K562 (cell line): Measurements from ENCODE around the gene TNF. TPM values are rescaled to one million over a fixed set of nuclear protein-coding genes. Genes with fewer than 3 reads are reported as not detected.
A peak's percentile ranks its signal among the peaks of the same experiment; 100 is the strongest.
"Not testable (repeated sequence)": the region's sequence is repeated elsewhere in the genome, so short reads cannot be mapped to it uniquely, and the experiment has no call there.

Experiments
- ATAC-seq: fragments of 200-7000 bp; cut with Tn5 transposase; 3 replicates; pipeline ENCODE4 v1.9.1; 2020; ENCODE audit warnings: moderate library complexity
- BruUV-seq: library from RNA; stranded (reverse); fragments of 400-500 nt; replicated peaks from 2 replicates; lab custom pipeline; 2021; lab: Mats Ljungman, UMichigan
- CTCF ChIA-PET: fragments of 300-600 bp; formaldehyde crosslinking; extraction: SDS; loops from one replicate; lab custom pipeline; 2021; ENCODE audit warnings: low intra/inter-chr PET ratio; lab: Yijun Ruan, JAX
- POLR2A ChIA-PET: fragments of 300-600, 350-650 bp; sonication (Branson Sonifier 250); formaldehyde crosslinking; extraction: SDS; loops from one replicate; lab custom pipeline; 2021; ENCODE audit warnings: antibody characterized with exemption, inconsistent platforms; lab: Yijun Ruan, JAX
- DNase-seq, 4 experiments: peaks; one replicate each; pipeline versions ENCODE4 v3.0.0 to v3.0.0-alpha.2; 2011 to 2018; ENCODE audit warnings: low spot score in 3 of 4, mixed read lengths in 3 of 4; ENCODE audit errors: extremely low read depth in 1 of 4
- FAIRE-seq: peaks from 2 replicates; lab custom pipeline; 2011; peaks lifted over from hg19 to GRCh38; lab: Jason Lieb, UNC
- H2AFZ ChIP-seq: 2 replicates; pipeline ENCODE4 v1.6.0; 2011; ENCODE audit warnings: low read depth, low read length, control low read depth, inconsistent platforms
- H3K27ac ChIP-seq: fragments of 200-600 bp; 3 replicates; pipeline ENCODE4 v1.8.0; 2011; ENCODE audit warnings: low read depth, mild to moderate bottlenecking, control low read depth, inconsistent platforms, low read length, moderate library complexity, mixed read lengths; ENCODE audit errors: extremely low read depth
- H3K27me3 ChIP-seq, 2 experiments: fragments of 300-600 bp in 1 of 2; 2 replicates in 1 of 2; 3 replicates in 1 of 2; pipeline versions ENCODE4 v1.6.0 to v1.8.0; 2011; ENCODE audit warnings: inconsistent platforms in 2 of 2, low read length in 2 of 2, mild to moderate bottlenecking in 1 of 2, mixed read lengths in 1 of 2, moderate library complexity in 1 of 2; ENCODE audit not compliant: control insufficient read depth in 2 of 2, insufficient read depth in 2 of 2
- H3K36me3 ChIP-seq: fragments of 300-600 bp; 3 replicates; pipeline ENCODE4 v1.8.0; 2011; ENCODE audit warnings: mild to moderate bottlenecking, low read length, inconsistent platforms; ENCODE audit not compliant: control insufficient read depth, insufficient read depth
- H3K4me1 ChIP-seq, 2 experiments: fragments of 200-600 bp in 1 of 2; replicated peaks in 1 of 2; 2 replicates in 1 of 2; 3 replicates in 1 of 2; pipeline versions ENCODE4 v1.5.1 to v1.8.0; 2011; ENCODE audit warnings: inconsistent platforms in 2 of 2, low read length in 2 of 2, mild to moderate bottlenecking in 1 of 2, mixed read lengths in 1 of 2, moderate library complexity in 1 of 2; ENCODE audit not compliant: control insufficient read depth in 2 of 2, insufficient read depth in 2 of 2
- H3K4me2 ChIP-seq: 2 replicates; pipeline ENCODE4 v1.6.1; 2011; ENCODE audit warnings: low read length, control low read depth, inconsistent platforms, mixed read lengths; ENCODE audit not compliant: insufficient read depth
- H3K4me3 ChIP-seq: fragments of 200-600 bp; sonication (generic), shearing (Covaris generic); 2 replicates; pipeline ENCODE4 v1.5.1; 2016; ENCODE audit warnings: control low read depth, inconsistent platforms
- H3K79me2 ChIP-seq: fragments of 200-600 bp; 3 replicates; pipeline ENCODE4 v1.8.0; 2011; ENCODE audit warnings: low read length, inconsistent platforms; ENCODE audit not compliant: control insufficient read depth, insufficient read depth
- H3K9ac ChIP-seq, 2 experiments: 2 replicates each; pipeline versions ENCODE4 v1.6.0 to v1.6.1; 2011; ENCODE audit warnings: low read depth in 2 of 2, low read length in 2 of 2, control low read depth in 1 of 2, inconsistent platforms in 1 of 2, mild to moderate bottlenecking in 1 of 2, mixed read lengths in 1 of 2; ENCODE audit not compliant: insufficient read depth in 1 of 2
- H3K9me1 ChIP-seq: one replicate; pipeline ENCODE4 v1.6.0; 2011; ENCODE audit warnings: inconsistent platforms, mild to moderate bottlenecking, low read length, moderate library complexity; ENCODE audit not compliant: control insufficient read depth, insufficient read depth
- H3K9me3 ChIP-seq: replicated peaks from 2 replicates; pipeline ENCODE4 v1.5.1; 2011; ENCODE audit warnings: low read depth, low read length, inconsistent platforms; ENCODE audit not compliant: control insufficient read depth, insufficient read depth
- H4K20me1 ChIP-seq: replicated peaks from 2 replicates; pipeline ENCODE4 v1.6.1; 2011; ENCODE audit warnings: low read length, inconsistent platforms, mixed read lengths; ENCODE audit not compliant: control insufficient read depth, insufficient read depth
- MYNN ChIP-seq, 2 experiments: sonication (generic); formaldehyde crosslinking in 1 of 2; IDR thresholded peaks; 2 replicates each; pipeline versions ENCODE4 v1.5.0 to v1.6.1; 2016 to 2020; ENCODE audit warnings: antibody characterized with exemption in 1 of 2, missing genetic modification reagents in 1 of 2
- ZNF12 ChIP-seq: sonication (generic); formaldehyde crosslinking; IDR thresholded peaks from 2 replicates; pipeline ENCODE4 v1.4.0; 2020; ENCODE audit warnings: mild to moderate bottlenecking, missing genetic modification reagents
- ZNF121 ChIP-seq: sonication (generic); formaldehyde crosslinking; conservative IDR thresholded peaks from 2 replicates; pipeline ENCODE4 v1.8.0; 2022; ENCODE audit warnings: missing genetic modification reagents
- ZNF263 ChIP-seq: sonication (generic); formaldehyde crosslinking; IDR thresholded peaks from 2 replicates; pipeline ENCODE4 v1.8.0; 2022; ENCODE audit warnings: mild to moderate bottlenecking, missing genetic modification reagents, borderline replicate concordance
- WGBS: fragments of 100-300 bp; shearing (Covaris generic); methylation state at CpG from one replicate; pipeline ENCODE4 v1.1.6; 2016; ENCODE audit warnings: low coverage, mixed read lengths; ENCODE audit not compliant: insufficient coverage; ENCODE audit errors: missing lambda C conversion rate; 5-methylcytosine and 5-hydroxymethylcytosine counted together
- in situ Hi-C: fragments of 300-500 bp; cut with MboI; formaldehyde crosslinking; loops from 4 replicates; pipeline ENCODE4 v1.15.0; 2018; ENCODE audit warnings: inconsistent platforms, mixed read lengths
- intact Hi-C: fragments of 100-400 bp; cut with micrococcal nuclease; formaldehyde crosslinking; loops from 2 replicates; pipeline ENCODE4 v1.14.2; 2022
- polyA plus RNA-seq, 8 experiments: library from polyadenylated mRNA; depleted of rRNA in 4 of 8; stranded (reverse) in 5 of 8; unstranded in 3 of 8; fragments of >200 nt; fragmentation: Nextera tagmentation in 2 of 8; fragmentation: Illumina TruSeq in 1 of 8; extraction: Ambion mirVana in 2 of 8; extraction: Trizol in 1 of 8; gene quantifications; 2 replicates each; pipeline versions ENCODE4 v1.2.1 to v1.2.3, GENCODE V29; 2011 to 2014; ENCODE audit warnings: inconsistent platforms in 1 of 8, missing spikeins in 1 of 8
- total RNA-seq, 7 experiments: library from RNA; depleted of rRNA in 6 of 7; stranded (reverse); fragments of >200 nt in 6 of 7; fragmentation: Illumina TruSeq in 2 of 7; extraction: Trizol in 2 of 7; gene quantifications; 2 replicates each; pipeline versions ENCODE4 v1.2.1 to v1.2.3, GENCODE V29; 2011 to 2021; ENCODE audit warnings: low replicate concordance in 1 of 7
- TF ChIP-seq, protein P1 (sequence below), 3 experiments: IDR thresholded peaks in 2 of 3; conservative IDR thresholded peaks in 1 of 3; 2 replicates each; pipeline ENCODE4 v1.5.1; 2011 to 2012; ENCODE audit warnings: low read length in 3 of 3, mild to moderate bottlenecking in 3 of 3, control low read depth in 2 of 3, improper control_type of control experiment in 1 of 3, inconsistent platforms in 1 of 3, low read depth in 1 of 3, mixed read lengths in 1 of 3, moderate library complexity in 1 of 3; ENCODE audit not compliant: insufficient read depth in 2 of 3
- TF ChIP-seq, protein P2 (sequence below): sonication (generic); formaldehyde crosslinking; IDR thresholded peaks from 2 replicates; pipeline ENCODE4 v1.8.0; 2022; ENCODE audit warnings: mild to moderate bottlenecking, low read depth, missing genetic modification reagents
- TF ChIP-seq, protein P3 (sequence below): fragments of 450-650 bp; IDR thresholded peaks from 2 replicates; pipeline ENCODE4 v1.6.1; 2017; ENCODE audit warnings: mild to moderate bottlenecking, moderate library complexity

Gene TNF
- total and polyA plus RNA-seq, 9 of the 15 experiments (the other 6 are each of a cell fraction or from before 2014, with no cell fraction given): 0.08 to 0.40 TPM; not detected in 7

DNA sequence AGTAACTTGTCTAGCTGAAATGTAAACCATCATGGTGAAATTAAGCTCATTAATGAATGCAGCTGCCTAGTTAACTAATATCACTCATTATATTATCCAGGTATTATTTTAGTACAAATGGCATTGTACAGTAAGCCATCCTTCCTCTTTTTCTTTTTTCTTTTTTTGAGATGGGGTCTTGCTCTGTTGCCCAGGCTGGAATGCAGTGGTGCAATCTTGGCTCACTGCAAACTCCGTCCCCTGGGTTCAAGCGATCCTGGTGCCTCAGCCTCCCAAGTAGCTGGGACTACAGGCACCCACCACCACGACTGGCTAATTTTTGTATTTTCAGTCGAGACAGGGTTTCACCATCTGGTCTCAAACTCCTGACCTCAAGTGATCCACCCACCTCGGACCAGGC lies 15.3 kb downstream of the TNF start:
- H2AFZ ChIP-seq, H3K9me1 ChIP-seq, ATAC-seq, CTCF ChIA-PET, in situ Hi-C loops, H3K4me3 ChIP-seq, H3K4me2 ChIP-seq, FAIRE-seq, H3K27ac ChIP-seq, H3K9ac ChIP-seq, BruUV-seq, H3K27me3 ChIP-seq, H4K20me1 ChIP-seq, H3K79me2 ChIP-seq, H3K9me3 ChIP-seq, intact Hi-C loops, H3K36me3 ChIP-seq, DNase-seq: not testable (repeated sequence)
- 53% methylated on average over 5 of the region's 5 CpGs for WGBS
- TF ChIP-seq ZNF121: peak; percentile 90
- POLR2A ChIA-PET: interaction anchor here (2.4 kb wide), 1 partner anchor 49 kb away, joined by 8 read pairs; the partner anchor contains the start of gene DDX39B
- peaks cover 28 to 45% of the 10 kb centered on the region in 2 experiments for H3K4me1 ChIP-seq

DNA sequence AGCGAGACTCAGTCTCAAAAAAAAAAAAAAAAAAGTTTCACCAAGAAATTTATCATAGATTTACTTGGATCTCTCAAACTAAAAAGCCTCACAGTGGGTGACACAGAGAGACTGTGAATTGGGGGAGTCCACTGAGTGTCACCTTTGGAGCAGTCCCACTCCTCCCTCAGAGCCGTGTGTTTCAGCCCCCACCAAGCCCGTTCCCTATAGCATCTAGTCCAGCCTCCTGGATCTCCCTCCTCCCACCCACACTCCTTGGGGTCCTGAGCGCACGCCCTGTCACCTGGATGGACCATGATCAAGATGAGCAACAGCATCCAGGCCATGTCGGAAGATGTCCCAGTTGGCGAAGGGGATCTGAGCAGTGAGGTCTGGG lies 17.0 kb downstream of the TNF start:
- no peak overlapping the region for H3K4me3 ChIP-seq
- no TSS peak for BruUV-seq
- H3K9ac ChIP-seq: peak overlapping the region in 1 of 2 experiments; percentile 78; a peak in 3 of 4 replicates
- no peak; the same call in 2 of the 3 replicates for ATAC-seq
- H3K4me1 ChIP-seq: peaks cover 18 to 30% of the 10 kb centered on the region in 2 experiments
- in situ Hi-C loops (no loop called here), intact Hi-C loops (no loop called here)
- DNase-seq: no peak
- no peaks in the 10 kb centered on the region for H3K79me2 ChIP-seq
- 0 out of 3 replicates have a peak overlapping the region, but pooled peaks have one; percentile 9 for H3K27ac ChIP-seq
- TF ChIP-seq ZNF12 (CRISPR knock-in tag) (0 out of 2 replicates have a peak, but pooled peaks have one; percentile 21), MYNN (IDR thresholded peaks at IDR 0.05) (no peak), MYNN (CRISPR knock-in tag; IDR thresholded peaks at IDR 0.05) (no peak), ZNF263 (CRISPR knock-in tag) (peak; percentile 80)
- TF ChIP-seq, protein P1, sequence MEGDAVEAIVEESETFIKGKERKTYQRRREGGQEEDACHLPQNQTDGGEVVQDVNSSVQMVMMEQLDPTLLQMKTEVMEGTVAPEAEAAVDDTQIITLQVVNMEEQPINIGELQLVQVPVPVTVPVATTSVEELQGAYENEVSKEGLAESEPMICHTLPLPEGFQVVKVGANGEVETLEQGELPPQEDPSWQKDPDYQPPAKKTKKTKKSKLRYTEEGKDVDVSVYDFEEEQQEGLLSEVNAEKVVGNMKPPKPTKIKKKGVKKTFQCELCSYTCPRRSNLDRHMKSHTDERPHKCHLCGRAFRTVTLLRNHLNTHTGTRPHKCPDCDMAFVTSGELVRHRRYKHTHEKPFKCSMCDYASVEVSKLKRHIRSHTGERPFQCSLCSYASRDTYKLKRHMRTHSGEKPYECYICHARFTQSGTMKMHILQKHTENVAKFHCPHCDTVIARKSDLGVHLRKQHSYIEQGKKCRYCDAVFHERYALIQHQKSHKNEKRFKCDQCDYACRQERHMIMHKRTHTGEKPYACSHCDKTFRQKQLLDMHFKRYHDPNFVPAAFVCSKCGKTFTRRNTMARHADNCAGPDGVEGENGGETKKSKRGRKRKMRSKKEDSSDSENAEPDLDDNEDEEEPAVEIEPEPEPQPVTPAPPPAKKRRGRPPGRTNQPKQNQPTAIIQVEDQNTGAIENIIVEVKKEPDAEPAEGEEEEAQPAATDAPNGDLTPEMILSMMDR (IDR thresholded peaks at IDR 0.05 in 2 of 3, conservative IDR thresholded peaks at IDR 0.05 in 1 of 3; ENCODE audit: insufficient read depth in 2 of 3, low read depth in 1 of 3, low read length in 3 of 3): 0 out of 6 replicates have a peak, but pooled peaks of 1 of the 3 experiments have one; percentile 15
- TF ChIP-seq, protein P2, sequence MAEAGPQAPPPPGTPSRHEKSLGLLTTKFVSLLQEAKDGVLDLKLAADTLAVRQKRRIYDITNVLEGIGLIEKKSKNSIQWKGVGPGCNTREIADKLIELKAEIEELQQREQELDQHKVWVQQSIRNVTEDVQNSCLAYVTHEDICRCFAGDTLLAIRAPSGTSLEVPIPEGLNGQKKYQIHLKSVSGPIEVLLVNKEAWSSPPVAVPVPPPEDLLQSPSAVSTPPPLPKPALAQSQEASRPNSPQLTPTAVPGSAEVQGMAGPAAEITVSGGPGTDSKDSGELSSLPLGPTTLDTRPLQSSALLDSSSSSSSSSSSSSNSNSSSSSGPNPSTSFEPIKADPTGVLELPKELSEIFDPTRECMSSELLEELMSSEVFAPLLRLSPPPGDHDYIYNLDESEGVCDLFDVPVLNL (CRISPR knock-in tag): 0 out of 2 replicates have a peak, but pooled peaks have one; percentile 26
- TF ChIP-seq, protein P3, sequence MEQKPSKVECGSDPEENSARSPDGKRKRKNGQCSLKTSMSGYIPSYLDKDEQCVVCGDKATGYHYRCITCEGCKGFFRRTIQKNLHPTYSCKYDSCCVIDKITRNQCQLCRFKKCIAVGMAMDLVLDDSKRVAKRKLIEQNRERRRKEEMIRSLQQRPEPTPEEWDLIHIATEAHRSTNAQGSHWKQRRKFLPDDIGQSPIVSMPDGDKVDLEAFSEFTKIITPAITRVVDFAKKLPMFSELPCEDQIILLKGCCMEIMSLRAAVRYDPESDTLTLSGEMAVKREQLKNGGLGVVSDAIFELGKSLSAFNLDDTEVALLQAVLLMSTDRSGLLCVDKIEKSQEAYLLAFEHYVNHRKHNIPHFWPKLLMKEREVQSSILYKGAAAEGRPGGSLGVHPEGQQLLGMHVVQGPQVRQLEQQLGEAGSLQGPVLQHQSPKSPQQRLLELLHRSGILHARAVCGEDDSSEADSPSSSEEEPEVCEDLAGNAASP: no peak
- H3K36me3 ChIP-seq: no peaks in the 10 kb centered on the region
- 71% methylated on average over 7 of the region's 7 CpGs for WGBS
- H3K9me1 ChIP-seq: peaks cover 3% of the 10 kb centered on the region
- no peaks in the 10 kb centered on the region for H3K9me3 ChIP-seq
- ChIA-PET POLR2A (interaction anchor here (0.5 to 1.3 kb wide), 7 partner anchors 8 to 97 kb away, joined by 3 to 7 read pairs (median 3); partner anchors contain the start of gene DDX39B), CTCF (interaction anchor here (0.6 kb wide), 1 partner anchor 1205 kb away, joined by 3 read pairs; no protein-coding TSS in a partner anchor)
- H4K20me1 ChIP-seq: no peaks in the 10 kb centered on the region
- no peak for FAIRE-seq
- H3K4me2 ChIP-seq: peak overlapping the region; percentile 39; the same call in 1 of the 2 replicates
- peak overlapping the region; percentile 51 for H2AFZ ChIP-seq
- no peaks in the 10 kb centered on the region for H3K27me3 ChIP-seq
